Neural cell (in vitro differentiated cells): Measurements from ENCODE around the gene BRIP1.

Source experiments
- EP300 ChIP-seq: fragments of 450-650 bp; conservative IDR thresholded peaks from 2 replicates; pipeline ENCODE4 v1.6.1; 2014; ENCODE audit warnings: antibody characterized with exemption, mild to moderate bottlenecking, moderate library complexity; ENCODE audit not compliant: poor library complexity, severe bottlenecking
- TF ChIP-seq, protein P1 (sequence below): fragments of 450-650 bp; IDR thresholded peaks from 2 replicates; pipeline ENCODE4 v1.5.1; 2014; ENCODE audit warnings: antibody characterized with exemption, mild to moderate bottlenecking, moderate library complexity; ENCODE audit not compliant: poor library complexity, severe bottlenecking

DNA sequence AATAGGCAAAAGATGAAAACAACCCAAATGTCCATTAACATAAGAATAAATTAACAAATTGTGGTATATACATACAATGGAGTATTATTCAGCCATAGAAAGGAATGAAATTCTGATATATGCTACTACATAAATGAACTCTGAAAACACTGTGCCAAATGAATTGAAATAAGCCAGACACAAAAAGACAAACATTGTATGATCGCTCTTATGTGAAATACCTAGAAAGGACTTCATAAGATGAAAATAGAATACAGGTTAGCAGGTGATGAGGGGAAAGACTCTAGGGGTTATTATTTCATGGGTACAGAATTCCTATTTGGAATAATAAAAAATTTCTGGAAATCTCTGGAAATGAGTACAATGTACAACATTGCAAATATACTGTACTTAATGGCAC lies 80.2 kb downstream of the BRIP1 start:
- no peak for TF ChIP-seq EP300
- TF ChIP-seq, protein P1, sequence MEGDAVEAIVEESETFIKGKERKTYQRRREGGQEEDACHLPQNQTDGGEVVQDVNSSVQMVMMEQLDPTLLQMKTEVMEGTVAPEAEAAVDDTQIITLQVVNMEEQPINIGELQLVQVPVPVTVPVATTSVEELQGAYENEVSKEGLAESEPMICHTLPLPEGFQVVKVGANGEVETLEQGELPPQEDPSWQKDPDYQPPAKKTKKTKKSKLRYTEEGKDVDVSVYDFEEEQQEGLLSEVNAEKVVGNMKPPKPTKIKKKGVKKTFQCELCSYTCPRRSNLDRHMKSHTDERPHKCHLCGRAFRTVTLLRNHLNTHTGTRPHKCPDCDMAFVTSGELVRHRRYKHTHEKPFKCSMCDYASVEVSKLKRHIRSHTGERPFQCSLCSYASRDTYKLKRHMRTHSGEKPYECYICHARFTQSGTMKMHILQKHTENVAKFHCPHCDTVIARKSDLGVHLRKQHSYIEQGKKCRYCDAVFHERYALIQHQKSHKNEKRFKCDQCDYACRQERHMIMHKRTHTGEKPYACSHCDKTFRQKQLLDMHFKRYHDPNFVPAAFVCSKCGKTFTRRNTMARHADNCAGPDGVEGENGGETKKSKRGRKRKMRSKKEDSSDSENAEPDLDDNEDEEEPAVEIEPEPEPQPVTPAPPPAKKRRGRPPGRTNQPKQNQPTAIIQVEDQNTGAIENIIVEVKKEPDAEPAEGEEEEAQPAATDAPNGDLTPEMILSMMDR: no peak
